HepG2 (cell line): Measurements from ENCODE around the gene N4BP2L1. TPM values are rescaled to one million over a fixed set of nuclear protein-coding genes. Genes with fewer than 3 reads are reported as not detected.

Experiments
- BHLHE40 ChIP-seq: IDR thresholded peaks from 2 replicates; pipeline ENCODE4 v1.6.1; 2011; ENCODE audit warnings: low read length, improper control_type of control experiment
- CEBPB ChIP-seq: IDR thresholded peaks from 2 replicates; pipeline ENCODE4 v1.6.1; 2011; ENCODE audit warnings: low read depth, low read length, improper control_type of control experiment, borderline replicate concordance
- GATAD2A ChIP-seq: IDR thresholded peaks from 2 replicates; pipeline ENCODE4 v1.6.1; 2016
- HNF4A ChIP-seq: sonication (generic); formaldehyde crosslinking; IDR thresholded peaks from 2 replicates; pipeline ENCODE4 v1.4.0; 2020; ENCODE audit warnings: missing genetic modification reagents
- HOMEZ ChIP-seq: IDR thresholded peaks from 2 replicates; pipeline ENCODE4 v1.6.1; 2016; ENCODE audit warnings: low read depth
- NFIC ChIP-seq: IDR thresholded peaks from 2 replicates; pipeline ENCODE4 v1.6.1; 2012; ENCODE audit warnings: mild to moderate bottlenecking, low read length, inconsistent platforms
- NFKBIZ ChIP-seq: IDR thresholded peaks from 2 replicates; pipeline ENCODE4 v1.6.1; 2018; ENCODE audit warnings: missing genetic modification reagents, missing compliant biosample characterization
- PHF8 ChIP-seq: sonication (generic); formaldehyde crosslinking; IDR thresholded peaks from 2 replicates; pipeline ENCODE4 v1.5.0; 2020; ENCODE audit warnings: missing genetic modification reagents
- REPIN1 ChIP-seq: sonication (generic); formaldehyde crosslinking; IDR thresholded peaks from 2 replicates; pipeline ENCODE4 v1.8.0; 2022; ENCODE audit warnings: missing genetic modification reagents, low read depth, mild to moderate bottlenecking, borderline replicate concordance
- SALL1 ChIP-seq: sonication (generic); formaldehyde crosslinking; IDR thresholded peaks from 2 replicates; pipeline ENCODE4 v1.8.0; 2022; ENCODE audit warnings: mild to moderate bottlenecking, missing genetic modification reagents
- TBP ChIP-seq: sonication (generic); formaldehyde crosslinking; IDR thresholded peaks from 2 replicates; pipeline ENCODE4 v1.5.0; 2020; ENCODE audit warnings: missing genetic modification reagents
- TRIM24 ChIP-seq: sonication (generic); formaldehyde crosslinking; IDR thresholded peaks from 2 replicates; pipeline ENCODE4 v1.8.0; 2022; ENCODE audit warnings: mild to moderate bottlenecking, missing genetic modification reagents
- ZNF232 ChIP-seq: sonication (generic); formaldehyde crosslinking; IDR thresholded peaks from 2 replicates; pipeline ENCODE4 v1.4.0; 2020; ENCODE audit warnings: missing genetic modification reagents, borderline replicate concordance
- ZNF235 ChIP-seq: sonication (generic); formaldehyde crosslinking; IDR thresholded peaks from 2 replicates; pipeline ENCODE4 v1.8.1; 2023; ENCODE audit warnings: mild to moderate bottlenecking, missing genetic modification reagents, borderline replicate concordance
- ZNF333 ChIP-seq: sonication (generic); formaldehyde crosslinking; IDR thresholded peaks from 2 replicates; pipeline ENCODE4 v1.4.0; 2020; ENCODE audit warnings: mild to moderate bottlenecking, missing genetic modification reagents, borderline replicate concordance
- ZNF44 ChIP-seq: sonication (generic); formaldehyde crosslinking; IDR thresholded peaks from 2 replicates; pipeline ENCODE4 v1.5.1; 2020; ENCODE audit warnings: mild to moderate bottlenecking, missing genetic modification reagents
- ZNF496 ChIP-seq: sonication (generic); formaldehyde crosslinking; IDR thresholded peaks from 2 replicates; pipeline ENCODE4 v1.8.1; 2023; ENCODE audit warnings: mild to moderate bottlenecking, moderate library complexity, missing genetic modification reagents; ENCODE audit not compliant: insufficient replicate concordance
- polyA plus RNA-seq, 8 experiments: library from polyadenylated mRNA; depleted of rRNA in 3 of 8; stranded (reverse) in 7 of 8; unstranded in 1 of 8; fragments of >200 nt; fragmentation: Illumina TruSeq in 4 of 8; extraction: Trizol in 4 of 8; gene quantifications; 2 replicates each; pipeline versions ENCODE4 v1.2.1 to v1.2.3, GENCODE V29; 2011 to 2016; ENCODE audit warnings: low read depth in 4 of 8, missing spikeins in 1 of 8, mixed read lengths in 1 of 8; ENCODE audit not compliant: insufficient read depth in 1 of 8
- total RNA-seq, 5 experiments: library from RNA; depleted of rRNA; stranded (reverse); fragments of >200 nt; fragmentation: Illumina TruSeq; extraction: Trizol; gene quantifications; 2 replicates each; pipeline ENCODE4 v1.2.3, GENCODE V29; 2016; ENCODE audit warnings: low read depth in 1 of 5
- TF ChIP-seq, protein P1 (sequence below): sonication (generic); formaldehyde crosslinking; IDR thresholded peaks from 2 replicates; pipeline ENCODE4 v1.4.0; 2020; ENCODE audit warnings: missing genetic modification reagents
- TF ChIP-seq, protein P2 (sequence below): sonication (generic); formaldehyde crosslinking; IDR thresholded peaks from 2 replicates; pipeline ENCODE4 v1.4.0; 2020; ENCODE audit warnings: mild to moderate bottlenecking, missing genetic modification reagents
- TF ChIP-seq, protein P3 (sequence below): sonication (generic); formaldehyde crosslinking; IDR thresholded peaks from 2 replicates; pipeline ENCODE4 v1.4.0; 2020; ENCODE audit warnings: missing genetic modification reagents

Gene N4BP2L1
- total and polyA plus RNA-seq, 2 of the 13 experiments (the other 11 are each of a cell fraction or from before 2014, with no cell fraction given), result 13.2 to 34.5 TPM

- TF ChIP-seq HOMEZ (CRISPR knock-in tag) (no peak), ZNF333 (no peak), GATAD2A (0 out of 2 replicates have a peak, but pooled peaks have one; percentile 24), ZNF232 (CRISPR knock-in tag) (no peak), CEBPB (peak; percentile 74), HNF4A (CRISPR knock-in tag) (peak; percentile 37), NFKBIZ (CRISPR knock-in tag) (no peak), TBP (no peak), ZNF235 (no peak), ZNF496 (CRISPR knock-in tag) (no peak), SALL1 (CRISPR knock-in tag) (0 out of 2 replicates have a peak, but pooled peaks have one; percentile 18), PHF8 (CRISPR knock-in tag) (no peak), REPIN1 (CRISPR knock-in tag) (no peak), NFIC (no peak), BHLHE40 (no peak), ZNF44 (no peak), TRIM24 (CRISPR knock-in tag) (no peak)
- TF ChIP-seq, protein P1, sequence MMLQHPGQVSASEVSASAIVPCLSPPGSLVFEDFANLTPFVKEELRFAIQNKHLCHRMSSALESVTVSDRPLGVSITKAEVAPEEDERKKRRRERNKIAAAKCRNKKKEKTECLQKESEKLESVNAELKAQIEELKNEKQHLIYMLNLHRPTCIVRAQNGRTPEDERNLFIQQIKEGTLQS (CRISPR knock-in tag), result peak; percentile 54; the same call in 1 of the 2 replicates
- TF ChIP-seq, protein P2, sequence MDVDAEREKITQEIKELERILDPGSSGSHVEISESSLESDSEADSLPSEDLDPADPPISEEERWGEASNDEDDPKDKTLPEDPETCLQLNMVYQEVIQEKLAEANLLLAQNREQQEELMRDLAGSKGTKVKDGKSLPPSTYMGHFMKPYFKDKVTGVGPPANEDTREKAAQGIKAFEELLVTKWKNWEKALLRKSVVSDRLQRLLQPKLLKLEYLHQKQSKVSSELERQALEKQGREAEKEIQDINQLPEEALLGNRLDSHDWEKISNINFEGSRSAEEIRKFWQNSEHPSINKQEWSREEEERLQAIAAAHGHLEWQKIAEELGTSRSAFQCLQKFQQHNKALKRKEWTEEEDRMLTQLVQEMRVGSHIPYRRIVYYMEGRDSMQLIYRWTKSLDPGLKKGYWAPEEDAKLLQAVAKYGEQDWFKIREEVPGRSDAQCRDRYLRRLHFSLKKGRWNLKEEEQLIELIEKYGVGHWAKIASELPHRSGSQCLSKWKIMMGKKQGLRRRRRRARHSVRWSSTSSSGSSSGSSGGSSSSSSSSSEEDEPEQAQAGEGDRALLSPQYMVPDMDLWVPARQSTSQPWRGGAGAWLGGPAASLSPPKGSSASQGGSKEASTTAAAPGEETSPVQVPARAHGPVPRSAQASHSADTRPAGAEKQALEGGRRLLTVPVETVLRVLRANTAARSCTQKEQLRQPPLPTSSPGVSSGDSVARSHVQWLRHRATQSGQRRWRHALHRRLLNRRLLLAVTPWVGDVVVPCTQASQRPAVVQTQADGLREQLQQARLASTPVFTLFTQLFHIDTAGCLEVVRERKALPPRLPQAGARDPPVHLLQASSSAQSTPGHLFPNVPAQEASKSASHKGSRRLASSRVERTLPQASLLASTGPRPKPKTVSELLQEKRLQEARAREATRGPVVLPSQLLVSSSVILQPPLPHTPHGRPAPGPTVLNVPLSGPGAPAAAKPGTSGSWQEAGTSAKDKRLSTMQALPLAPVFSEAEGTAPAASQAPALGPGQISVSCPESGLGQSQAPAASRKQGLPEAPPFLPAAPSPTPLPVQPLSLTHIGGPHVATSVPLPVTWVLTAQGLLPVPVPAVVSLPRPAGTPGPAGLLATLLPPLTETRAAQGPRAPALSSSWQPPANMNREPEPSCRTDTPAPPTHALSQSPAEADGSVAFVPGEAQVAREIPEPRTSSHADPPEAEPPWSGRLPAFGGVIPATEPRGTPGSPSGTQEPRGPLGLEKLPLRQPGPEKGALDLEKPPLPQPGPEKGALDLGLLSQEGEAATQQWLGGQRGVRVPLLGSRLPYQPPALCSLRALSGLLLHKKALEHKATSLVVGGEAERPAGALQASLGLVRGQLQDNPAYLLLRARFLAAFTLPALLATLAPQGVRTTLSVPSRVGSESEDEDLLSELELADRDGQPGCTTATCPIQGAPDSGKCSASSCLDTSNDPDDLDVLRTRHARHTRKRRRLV (CRISPR knock-in tag), result no peak
- TF ChIP-seq, protein P3, sequence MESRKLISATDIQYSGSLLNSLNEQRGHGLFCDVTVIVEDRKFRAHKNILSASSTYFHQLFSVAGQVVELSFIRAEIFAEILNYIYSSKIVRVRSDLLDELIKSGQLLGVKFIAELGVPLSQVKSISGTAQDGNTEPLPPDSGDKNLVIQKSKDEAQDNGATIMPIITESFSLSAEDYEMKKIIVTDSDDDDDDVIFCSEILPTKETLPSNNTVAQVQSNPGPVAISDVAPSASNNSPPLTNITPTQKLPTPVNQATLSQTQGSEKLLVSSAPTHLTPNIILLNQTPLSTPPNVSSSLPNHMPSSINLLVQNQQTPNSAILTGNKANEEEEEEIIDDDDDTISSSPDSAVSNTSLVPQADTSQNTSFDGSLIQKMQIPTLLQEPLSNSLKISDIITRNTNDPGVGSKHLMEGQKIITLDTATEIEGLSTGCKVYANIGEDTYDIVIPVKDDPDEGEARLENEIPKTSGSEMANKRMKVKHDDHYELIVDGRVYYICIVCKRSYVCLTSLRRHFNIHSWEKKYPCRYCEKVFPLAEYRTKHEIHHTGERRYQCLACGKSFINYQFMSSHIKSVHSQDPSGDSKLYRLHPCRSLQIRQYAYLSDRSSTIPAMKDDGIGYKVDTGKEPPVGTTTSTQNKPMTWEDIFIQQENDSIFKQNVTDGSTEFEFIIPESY (CRISPR knock-in tag), result peak; percentile 68; the same call in 1 of the 2 replicates
These were observed 18.1 kb downstream of the N4BP2L1 start (continued) for GRCh38 chr13:32409561-32410421.
